Transverse colon (tissue), 4 donors: ENCODE results near the gene WDSUB1. TPM values are rescaled to one million over a fixed set of nuclear protein-coding genes. Genes with fewer than 3 reads are reported as not detected.

Experiments used
- DNase-seq: peaks from one replicate; pipeline ENCODE4 v3.0.0-alpha.2; 2019
- H3K27ac ChIP-seq, 4 donors: fragments of 200-600 bp; sonication (generic); 2 replicates each; pipeline ENCODE4 v1.5.1; 2016 to 2018; ENCODE audit warnings: inconsistent platforms in 4 of 4
- H3K27me3 ChIP-seq: fragments of 200-600 bp; sonication (generic); 2 replicates; pipeline ENCODE4 v1.5.1; 2017; ENCODE audit warnings: inconsistent platforms
- H3K36me3 ChIP-seq, 4 donors: fragments of 200-600 bp; sonication (generic); 2 replicates each; pipeline ENCODE4 v1.5.1; 2017 to 2019; ENCODE audit warnings: inconsistent platforms in 4 of 4
- H3K4me1 ChIP-seq, 4 donors: fragments of 200-600 bp; sonication (generic); 2 replicates each; pipeline ENCODE4 v1.5.1; 2017 to 2020; ENCODE audit warnings: inconsistent platforms in 4 of 4
- H3K4me3 ChIP-seq, 4 donors: fragments of 200-600 bp; sonication (generic); 1 replicate in 1 of 4; 2 replicates in 3 of 4; pipeline versions ENCODE4 v1.5.1 to v1.6.1; 2017 to 2019; ENCODE audit warnings: inconsistent platforms in 4 of 4
- H3K9me3 ChIP-seq, 2 donors: fragments of 200-600 bp; sonication (generic); 2 replicates each; pipeline ENCODE4 v1.5.1; 2017 to 2019; ENCODE audit warnings: inconsistent platforms in 2 of 2
- EP300 ChIP-seq: sonication (generic); formaldehyde crosslinking; IDR thresholded peaks from one replicate; pipeline ENCODE4 v1.6.1; 2017; ENCODE audit warnings: antibody characterized with exemption, low read depth
- POLR2A ChIP-seq: fragments of 450-650 bp; IDR thresholded peaks from one replicate; pipeline ENCODE4 v1.6.1; 2016; ENCODE audit warnings: antibody characterized with exemption, mild to moderate bottlenecking, moderate library complexity
- POLR2AphosphoS5 ChIP-seq, 3 donors: sonication (generic); formaldehyde crosslinking; IDR thresholded peaks; one replicate each; pipeline ENCODE4 v1.6.1; 2016; ENCODE audit warnings: antibody characterized with exemption in 3 of 3
- WGBS, 2 donors: methylation state at CpG; one replicate each; pipeline ENCODE4 v1.1.5; 2018; ENCODE audit warnings: low coverage in 1 of 2; 5-methylcytosine and 5-hydroxymethylcytosine counted together
- in situ Hi-C, 4 donors: fragments of 200-750 bp; cut with MboI; loops; one replicate each; pipeline versions ENCODE4 v1.15.0 to v1.15.1; 2017; ENCODE audit warnings: low sequenced_read_pairs in 3 of 4, low pct_ligation_motif_present in 1 of 4, low pct_unique_long_range_greater_than_20kb in 1 of 4
- intact Hi-C: fragments of 100-400 bp; cut with DNase I; formaldehyde crosslinking; loops from one replicate; pipeline ENCODE4 v1.15.1; 2023; ENCODE audit warnings: low total_unique reads
- total RNA-seq, 4 donors: library from RNA; depleted of rRNA; stranded (reverse); fragments of >200 nt; gene quantifications; one replicate each; pipeline ENCODE4 v1.1.0, GENCODE V29; 2016
- TF ChIP-seq, protein P1 (sequence below), 5 experiments: fragments of 200-600 bp in 3 of 5; fragments of 450-650 bp in 2 of 5; sonication (generic) in 3 of 5; IDR thresholded peaks; 1 replicate in 2 of 5; 2 replicates in 3 of 5; pipeline ENCODE4 v1.5.1; 2016 to 2017; ENCODE audit warnings: antibody characterized with exemption in 5 of 5, inconsistent platforms in 3 of 5, mild to moderate bottlenecking in 2 of 5, moderate library complexity in 1 of 5

The WDSUB1 gene
- total RNA-seq, 4 donors from 2014 or later = 3.4 to 10.3 (median 9.1) TPM

DNA sequence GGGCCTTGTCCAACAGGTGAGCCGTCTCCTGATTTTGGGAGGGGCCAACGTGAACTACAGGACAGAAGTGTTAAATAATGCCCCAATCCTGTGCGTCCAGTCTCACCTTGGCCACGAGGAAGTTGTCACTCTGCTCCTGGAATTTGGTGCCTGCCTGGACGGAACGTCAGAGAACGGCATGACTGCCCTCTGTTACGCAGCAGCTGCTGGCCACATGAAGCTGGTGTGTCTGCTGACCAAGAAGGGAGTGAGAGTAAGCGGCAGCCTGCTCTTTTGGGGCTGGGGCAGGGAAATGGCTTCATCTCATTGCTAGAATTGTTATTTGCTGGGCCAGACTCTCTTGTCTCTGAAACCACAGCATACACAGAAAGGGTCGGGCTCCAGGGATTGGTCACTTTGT is 92.3 kb downstream of the WDSUB1 start:
- Histone ChIP-seq H3K4me1 (no peaks in the 10 kb centered on the region), H3K27me3 (no peaks in the 10 kb centered on the region), H3K27ac (no peak overlapping the region), H3K9me3 (no peaks in the 10 kb centered on the region), H3K4me3 (no peak overlapping the region), H3K36me3 (peaks cover 0 to 10% (median 4%) of the 10 kb centered on the region in 4 donors)
- in situ Hi-C loops = no loop called here
- TF ChIP-seq EP300 (no peak), POLR2AphosphoS5 (IDR thresholded peaks at IDR 0.05) (no peak), POLR2A (no peak)
- TF ChIP-seq, protein P1, sequence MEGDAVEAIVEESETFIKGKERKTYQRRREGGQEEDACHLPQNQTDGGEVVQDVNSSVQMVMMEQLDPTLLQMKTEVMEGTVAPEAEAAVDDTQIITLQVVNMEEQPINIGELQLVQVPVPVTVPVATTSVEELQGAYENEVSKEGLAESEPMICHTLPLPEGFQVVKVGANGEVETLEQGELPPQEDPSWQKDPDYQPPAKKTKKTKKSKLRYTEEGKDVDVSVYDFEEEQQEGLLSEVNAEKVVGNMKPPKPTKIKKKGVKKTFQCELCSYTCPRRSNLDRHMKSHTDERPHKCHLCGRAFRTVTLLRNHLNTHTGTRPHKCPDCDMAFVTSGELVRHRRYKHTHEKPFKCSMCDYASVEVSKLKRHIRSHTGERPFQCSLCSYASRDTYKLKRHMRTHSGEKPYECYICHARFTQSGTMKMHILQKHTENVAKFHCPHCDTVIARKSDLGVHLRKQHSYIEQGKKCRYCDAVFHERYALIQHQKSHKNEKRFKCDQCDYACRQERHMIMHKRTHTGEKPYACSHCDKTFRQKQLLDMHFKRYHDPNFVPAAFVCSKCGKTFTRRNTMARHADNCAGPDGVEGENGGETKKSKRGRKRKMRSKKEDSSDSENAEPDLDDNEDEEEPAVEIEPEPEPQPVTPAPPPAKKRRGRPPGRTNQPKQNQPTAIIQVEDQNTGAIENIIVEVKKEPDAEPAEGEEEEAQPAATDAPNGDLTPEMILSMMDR (IDR thresholded peaks at IDR 0.05) = no peak
- intact Hi-C loops = no loop called here
- WGBS, 2 donors = 89% methylated on average over 10 of the region's 10 CpGs; no CpG with 5 or more reads in 1 of the 2 donors
- DNase-seq = no peak

DNA sequence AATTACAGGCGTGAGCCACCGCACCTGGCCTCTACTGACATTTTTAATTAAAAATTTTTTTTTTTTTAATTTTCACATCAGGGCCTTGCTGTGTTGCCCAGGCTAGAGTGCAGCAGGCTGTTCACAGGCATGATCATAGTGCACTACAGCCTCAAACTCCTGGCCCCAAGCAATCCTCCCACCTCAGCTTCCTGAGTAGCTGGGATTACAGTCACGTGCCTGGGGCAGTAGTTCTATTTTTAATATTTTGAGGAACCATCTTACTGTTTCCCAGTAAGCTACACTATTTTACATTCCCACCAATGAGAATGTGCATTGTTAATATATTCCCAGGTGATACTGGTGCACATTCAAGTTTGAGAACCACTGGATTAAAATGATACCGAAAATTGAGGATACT is 92.7 kb downstream of the WDSUB1 start:
- TF ChIP-seq POLR2A = no peak
- no peak for TF ChIP-seq EP300
- no peak for TF ChIP-seq POLR2AphosphoS5 (IDR thresholded peaks at IDR 0.05)
- TF ChIP-seq, protein P1 (IDR thresholded peaks at IDR 0.05) = no peak
- in situ Hi-C loops = no loop called here
- 92 to 93% methylated on average over 3 to 4 of the region's 4 CpGs for WGBS, 2 donors

DNA sequence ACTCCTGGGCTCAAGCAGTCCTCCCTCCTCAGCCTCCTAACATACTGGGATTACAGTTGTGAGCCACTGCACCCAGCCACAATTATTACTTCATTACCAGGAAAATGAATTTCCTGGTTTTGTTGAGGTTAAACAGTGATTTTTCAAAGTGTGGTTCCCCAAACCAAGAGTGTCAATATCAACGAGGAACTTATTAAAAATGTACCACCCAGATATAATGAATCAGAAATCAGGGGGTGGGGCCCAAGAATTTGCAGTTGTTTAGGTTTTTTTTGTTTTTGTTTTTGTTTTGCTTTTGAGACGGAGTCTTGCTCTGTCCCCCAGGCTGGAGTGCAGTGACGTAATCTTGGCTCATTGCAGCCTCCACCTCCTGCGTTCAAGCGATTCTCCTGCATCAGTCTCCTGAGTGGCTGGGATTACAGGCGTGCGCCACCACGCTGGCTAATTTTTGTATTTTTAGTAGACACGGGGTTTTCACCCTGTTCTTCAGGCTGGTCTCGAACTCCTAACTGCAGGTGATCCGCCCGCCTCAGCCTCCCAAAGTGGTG is 94.1 kb downstream of the WDSUB1 start:
- DNase-seq = no peak
- Histone ChIP-seq H3K4me3 (no peak overlapping the region), H3K27me3 (no peaks in the 10 kb centered on the region), H3K4me1 (no peaks in the 10 kb centered on the region), H3K36me3 (peaks cover 0 to 8% (median 2%) of the 10 kb centered on the region in 4 donors), H3K9me3 (no peaks in the 10 kb centered on the region), H3K27ac (no peak overlapping the region)
- TF ChIP-seq POLR2AphosphoS5 (IDR thresholded peaks at IDR 0.05) (no peak), POLR2A (no peak), EP300 (no peak)
- TF ChIP-seq, protein P1 (IDR thresholded peaks at IDR 0.05) = no peak
- intact Hi-C loops = no loop called here
- in situ Hi-C loops = no loop called here
- WGBS, 2 donors = 90 to 95% methylated on average over 12 of the region's 12 CpGs

More for the DNA sequence above, 92.7 kb downstream of the WDSUB1 start:
- no peak overlapping the region for H3K4me3 ChIP-seq
- H3K36me3 ChIP-seq = peaks cover 0 to 10% (median 4%) of the 10 kb centered on the region in 4 donors
- H3K9me3 ChIP-seq = no peaks in the 10 kb centered on the region
- no peaks in the 10 kb centered on the region for H3K4me1 ChIP-seq
- H3K27me3 ChIP-seq = no peaks in the 10 kb centered on the region
- intact Hi-C loops = no loop called here
- no peak for DNase-seq
- no peak overlapping the region for H3K27ac ChIP-seq

DNA sequence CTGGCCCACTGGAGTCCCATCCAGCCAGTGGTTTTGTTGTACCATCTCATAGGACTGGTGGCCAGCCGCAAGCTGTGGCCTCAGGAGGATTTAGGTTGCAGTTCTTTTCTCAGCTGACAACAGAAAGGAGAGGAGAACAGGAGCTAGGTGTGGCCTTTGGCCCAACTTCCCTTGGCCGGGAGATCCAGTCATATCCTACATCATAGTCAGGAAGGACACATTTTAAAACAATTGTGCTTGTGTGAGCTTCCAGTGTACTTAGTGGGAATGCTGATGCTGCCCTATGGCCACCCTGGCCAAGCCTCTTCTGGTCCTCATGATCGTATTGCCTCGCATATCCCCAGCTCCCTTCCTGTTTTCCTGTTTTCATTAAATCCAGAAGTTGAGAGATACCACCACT is 98.1 kb downstream of the WDSUB1 start:
- H3K9me3 ChIP-seq = no peaks in the 10 kb centered on the region
- TF ChIP-seq POLR2AphosphoS5 (IDR thresholded peaks at IDR 0.05) (no peak), POLR2A (no peak), EP300 (no peak)
- TF ChIP-seq, protein P1 (IDR thresholded peaks at IDR 0.05) = no peak
- H3K4me1 ChIP-seq = no peaks in the 10 kb centered on the region
- H3K27ac ChIP-seq = no peak overlapping the region
- in situ Hi-C loops = no loop called here
- peaks cover 0 to 7% (median 0%) of the 10 kb centered on the region in 4 donors for H3K36me3 ChIP-seq
- intact Hi-C loops = no loop called here
- H3K4me3 ChIP-seq = no peak overlapping the region
- no peaks in the 10 kb centered on the region for H3K27me3 ChIP-seq
- 70 to 84% methylated on average over 2 to 4 of the region's 4 CpGs for WGBS, 2 donors
- no peak for DNase-seq
